Sigmoid colon (tissue), 7 donors: Measurements from ENCODE around the gene CASZ1. TPM values are rescaled to one million over a fixed set of nuclear protein-coding genes. Genes with fewer than 3 reads are reported as not detected.

ENCODE experiments used
- DNase-seq: peaks from one replicate; pipeline ENCODE4 v3.0.0-alpha.2; 2019
- H3K27ac ChIP-seq, 4 donors: fragments of 200-600 bp; sonication (generic); one replicate each; pipeline ENCODE4 v1.5.1; 2016 to 2019; ENCODE audit warnings: mild to moderate bottlenecking in 1 of 4
- H3K27me3 ChIP-seq, 3 donors: fragments of 200-600 bp; sonication (generic); one replicate each; pipeline ENCODE4 v1.5.1; 2019; ENCODE audit warnings: mild to moderate bottlenecking in 1 of 3
- H3K36me3 ChIP-seq, 4 donors: fragments of 200-600 bp; sonication (generic); one replicate each; pipeline ENCODE4 v1.5.1; 2016 to 2019
- H3K4me1 ChIP-seq, 4 donors: fragments of 200-600 bp; sonication (generic); one replicate each; pipeline ENCODE4 v1.5.1; 2017 to 2019
- H3K4me3 ChIP-seq, 4 donors: fragments of 200-600 bp; sonication (generic); one replicate each; pipeline ENCODE4 v1.5.1; 2017 to 2019; ENCODE audit warnings: mild to moderate bottlenecking in 2 of 4, moderate library complexity in 1 of 4
- H3K9me3 ChIP-seq, 4 donors: fragments of 200-600 bp in 3 of 4; sonication (generic) in 3 of 4; one replicate each; pipeline versions ENCODE4 v1.5.1 to v1.6.1; 2013 to 2019
- EP300 ChIP-seq, 4 donors: sonication (generic); formaldehyde crosslinking; IDR thresholded peaks; one replicate each; pipeline ENCODE4 v1.6.1; 2017; ENCODE audit warnings: antibody characterized with exemption in 4 of 4
- POLR2A ChIP-seq, 2 donors: fragments of 450-650 bp; IDR thresholded peaks; one replicate each; pipeline ENCODE4 v1.6.1; 2016; ENCODE audit warnings: antibody characterized with exemption in 2 of 2, mild to moderate bottlenecking in 2 of 2, moderate library complexity in 2 of 2
- POLR2AphosphoS5 ChIP-seq, 4 donors: sonication (generic); formaldehyde crosslinking; IDR thresholded peaks; one replicate each; pipeline ENCODE4 v1.6.1; 2017; ENCODE audit warnings: antibody characterized with exemption in 4 of 4
- WGBS, 2 donors: extraction: QIAGEN DNeasy Blood & Tissue Kit; methylation state at CpG; one replicate each; pipeline ENCODE4 v1.1.7; 2013; 5-methylcytosine and 5-hydroxymethylcytosine counted together
- intact Hi-C: fragments of 100-400 bp; cut with DNase I; formaldehyde crosslinking; loops from one replicate; pipeline ENCODE4 v1.15.1; 2023
- polyA plus RNA-seq, 3 donors: library from polyadenylated mRNA; stranded (reverse); fragments of 200-250 nt; gene quantifications; one replicate each; pipeline ENCODE4 v1.2.3, GENCODE V29; 2013
- total RNA-seq, 4 donors: library from RNA; depleted of rRNA; stranded (reverse); fragments of >200 nt; gene quantifications; one replicate each; pipeline ENCODE4 v1.1.0, GENCODE V29; 2016
- TF ChIP-seq, protein P1 (sequence below), 4 experiments: fragments of 450-650 bp in 3 of 4; fragments of 200-600 bp in 1 of 4; IDR thresholded peaks; one replicate each; pipeline ENCODE4 v1.5.1; 2016 to 2019; ENCODE audit warnings: antibody characterized with exemption in 4 of 4, mild to moderate bottlenecking in 3 of 4, moderate library complexity in 2 of 4
- donor health status: healthy with polysubstance abuse.
- donor health status: Bipolar disorder and iron deficiency.
- donor health status: healthy.

Gene CASZ1
- total and polyA plus RNA-seq, 7 donors, result 4.2 to 47.9 (median 23.6) TPM

DNA sequence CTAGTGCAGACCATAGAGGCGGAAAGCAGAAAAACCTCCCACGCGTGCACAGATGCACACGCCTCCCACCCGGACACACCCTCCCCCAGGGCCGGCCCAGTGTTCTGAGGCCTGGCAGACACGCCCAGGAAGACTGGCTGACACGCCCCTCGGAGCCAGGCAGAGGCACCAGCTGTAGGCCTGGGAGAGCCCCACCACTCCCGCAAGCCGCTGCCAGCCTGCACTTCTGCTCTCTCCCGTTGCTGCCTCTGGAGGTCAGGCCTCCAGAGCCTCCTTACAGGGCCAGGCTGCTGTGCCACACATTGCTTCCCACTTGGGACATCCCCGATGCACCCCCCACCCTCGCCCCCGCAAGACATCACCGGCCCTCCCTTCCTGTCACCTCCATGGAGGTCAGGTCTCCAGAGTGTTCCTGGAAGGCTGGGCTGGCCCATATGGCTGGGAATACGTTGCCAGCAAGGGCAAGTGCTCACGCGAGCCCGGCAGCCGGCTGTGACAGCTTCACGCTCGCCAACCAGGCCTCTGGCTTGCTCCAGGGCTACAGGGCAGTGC is 40.4 kb downstream of the CASZ1 start:
- H3K4me3 ChIP-seq, result no peak overlapping the region
- H3K36me3 ChIP-seq, result peaks cover 0 to 13% (median 0%) of the 10 kb centered on the region in 4 donors
- H3K9me3 ChIP-seq, result no peaks in the 10 kb centered on the region
- peaks cover 0 to 54% (median 43%) of the 10 kb centered on the region in 4 donors for H3K4me1 ChIP-seq
- 5 to 29% methylated on average over 23 of the region's 23 CpGs for WGBS, 2 donors
- peak; percentile 83 for DNase-seq
- intact Hi-C loops, result no loop called here
- TF ChIP-seq, protein P1, sequence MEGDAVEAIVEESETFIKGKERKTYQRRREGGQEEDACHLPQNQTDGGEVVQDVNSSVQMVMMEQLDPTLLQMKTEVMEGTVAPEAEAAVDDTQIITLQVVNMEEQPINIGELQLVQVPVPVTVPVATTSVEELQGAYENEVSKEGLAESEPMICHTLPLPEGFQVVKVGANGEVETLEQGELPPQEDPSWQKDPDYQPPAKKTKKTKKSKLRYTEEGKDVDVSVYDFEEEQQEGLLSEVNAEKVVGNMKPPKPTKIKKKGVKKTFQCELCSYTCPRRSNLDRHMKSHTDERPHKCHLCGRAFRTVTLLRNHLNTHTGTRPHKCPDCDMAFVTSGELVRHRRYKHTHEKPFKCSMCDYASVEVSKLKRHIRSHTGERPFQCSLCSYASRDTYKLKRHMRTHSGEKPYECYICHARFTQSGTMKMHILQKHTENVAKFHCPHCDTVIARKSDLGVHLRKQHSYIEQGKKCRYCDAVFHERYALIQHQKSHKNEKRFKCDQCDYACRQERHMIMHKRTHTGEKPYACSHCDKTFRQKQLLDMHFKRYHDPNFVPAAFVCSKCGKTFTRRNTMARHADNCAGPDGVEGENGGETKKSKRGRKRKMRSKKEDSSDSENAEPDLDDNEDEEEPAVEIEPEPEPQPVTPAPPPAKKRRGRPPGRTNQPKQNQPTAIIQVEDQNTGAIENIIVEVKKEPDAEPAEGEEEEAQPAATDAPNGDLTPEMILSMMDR (IDR thresholded peaks at IDR 0.05), result no peak
- TF ChIP-seq POLR2A (IDR thresholded peaks at IDR 0.05) (peak in 1 of 2 donors; percentile 41), EP300 (IDR thresholded peaks at IDR 0.05) (no peak), POLR2AphosphoS5 (IDR thresholded peaks at IDR 0.05) (peak in 2 of 4 donors; percentile 28 to 45)
- H3K27me3 ChIP-seq, result no peaks in the 10 kb centered on the region
- peak overlapping the region in 3 of 4 donors; percentile 67 to 81 (median 69) for H3K27ac ChIP-seq

DNA sequence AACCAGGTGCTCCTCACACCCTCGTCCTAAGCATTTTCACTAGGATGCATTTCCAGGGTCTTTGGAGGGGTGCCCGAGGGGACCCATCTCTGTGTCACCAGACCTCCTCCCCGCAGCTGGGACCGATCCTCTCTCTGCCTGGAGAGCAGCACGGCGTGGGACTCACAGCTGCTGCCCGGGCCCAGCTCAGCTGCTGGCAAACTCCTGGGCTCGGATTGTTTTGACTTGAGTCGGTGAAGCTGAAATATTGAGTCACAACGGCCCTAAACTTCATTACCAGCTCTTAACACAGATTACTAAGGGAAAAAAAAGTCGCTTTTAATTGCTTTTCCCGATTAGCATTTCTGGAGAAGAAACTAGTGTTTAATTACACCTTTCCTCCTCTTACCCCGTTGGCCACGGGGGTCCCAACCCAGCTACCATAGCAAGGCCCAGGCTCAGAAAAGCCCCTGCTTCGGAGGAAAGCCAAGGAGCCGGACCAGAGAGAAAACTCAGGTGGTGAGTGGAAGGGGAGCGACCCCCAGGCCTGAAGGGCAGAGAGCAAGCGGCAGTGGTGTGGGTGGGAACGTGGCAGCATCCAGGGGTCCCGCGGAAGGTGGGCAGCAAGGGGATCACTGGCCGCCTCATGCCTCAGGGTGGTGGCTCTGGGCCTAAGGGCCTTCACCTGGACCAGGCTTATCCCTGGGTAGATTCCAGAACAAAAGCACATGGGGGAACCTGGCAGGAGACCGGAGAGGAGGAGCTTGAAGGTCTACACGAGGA is 41.7 kb downstream of the CASZ1 start:
- intact Hi-C loops, result no loop called here
- Histone ChIP-seq H3K27ac (peak overlapping the region in 3 of 4 donors; percentile 67 to 81 (median 69)), H3K9me3 (no peaks in the 10 kb centered on the region), H3K4me1 (peaks cover 0 to 49% (median 43%) of the 10 kb centered on the region in 4 donors), H3K36me3 (peaks cover 0 to 7% (median 0%) of the 10 kb centered on the region in 4 donors), H3K27me3 (no peaks in the 10 kb centered on the region), H3K4me3 (no peak overlapping the region)
- no peak for DNase-seq
- no peak for TF ChIP-seq POLR2A (IDR thresholded peaks at IDR 0.05)
- TF ChIP-seq EP300 (IDR thresholded peaks at IDR 0.05), result no peak
- no peak for TF ChIP-seq POLR2AphosphoS5 (IDR thresholded peaks at IDR 0.05)
- TF ChIP-seq, protein P1 (IDR thresholded peaks at IDR 0.05), result no peak
- 79 to 82% methylated on average over 24 of the region's 24 CpGs for WGBS, 2 donors

DNA sequence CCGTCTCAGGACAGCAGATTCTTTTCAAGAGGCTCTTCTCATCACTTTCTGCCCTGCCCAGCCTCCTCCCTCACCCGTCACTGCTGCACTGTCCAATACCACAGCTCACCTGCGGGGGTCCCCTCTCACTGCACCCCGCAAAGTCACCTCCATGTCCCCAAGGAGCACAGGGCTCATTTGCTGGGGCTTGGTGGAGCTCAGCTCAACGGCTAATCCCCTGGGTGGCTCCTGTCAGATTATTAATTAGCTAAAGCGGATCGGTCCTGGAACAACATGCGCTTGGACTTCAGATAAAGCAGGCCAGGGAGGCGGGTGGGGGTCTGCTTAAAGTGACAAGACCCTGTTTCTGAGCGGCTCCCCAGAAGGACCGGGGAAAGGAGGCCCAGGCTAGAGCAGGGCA is 43.1 kb downstream of the CASZ1 start:
- peaks cover 0 to 49% (median 43%) of the 10 kb centered on the region in 4 donors for H3K4me1 ChIP-seq
- no peaks in the 10 kb centered on the region for H3K27me3 ChIP-seq
- no peaks in the 10 kb centered on the region for H3K36me3 ChIP-seq
- WGBS, 2 donors, result 76 to 80% methylated on average over 11 of the region's 11 CpGs
- no peak overlapping the region for H3K27ac ChIP-seq
- H3K9me3 ChIP-seq, result no peaks in the 10 kb centered on the region
- TF ChIP-seq, protein P1 (IDR thresholded peaks at IDR 0.05), result no peak
- no peak for TF ChIP-seq POLR2AphosphoS5 (IDR thresholded peaks at IDR 0.05)
- no peak for TF ChIP-seq POLR2A (IDR thresholded peaks at IDR 0.05)
- TF ChIP-seq EP300 (IDR thresholded peaks at IDR 0.05), result no peak
- no peak for DNase-seq
- intact Hi-C loops, result no loop called here
- no peak overlapping the region for H3K4me3 ChIP-seq

DNA sequence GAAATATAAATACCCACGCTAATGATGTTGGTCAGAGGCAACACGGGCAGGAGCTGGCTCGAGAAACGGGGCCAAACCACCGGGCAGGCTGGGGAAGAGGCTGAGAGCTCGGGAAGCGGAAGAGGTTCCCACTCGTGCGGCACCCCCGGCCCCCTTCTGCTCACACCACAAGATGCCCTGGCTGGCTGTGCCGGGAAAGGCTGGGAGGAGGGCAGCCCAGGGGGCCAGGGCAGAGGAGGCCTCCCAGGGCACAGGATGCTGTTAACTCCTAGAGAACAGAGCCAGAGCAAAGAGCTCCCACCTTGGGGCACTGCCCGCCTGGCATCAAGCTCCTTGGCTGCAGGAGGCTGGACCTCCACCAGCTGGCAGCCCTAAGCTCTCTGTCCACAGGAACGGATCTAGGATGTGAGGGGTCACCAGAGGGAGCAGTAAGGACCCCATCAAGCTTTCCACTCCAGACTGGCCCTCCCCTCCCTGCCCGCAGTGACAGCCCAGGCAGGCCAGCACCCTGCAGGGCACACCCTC is 44.8 kb downstream of the CASZ1 start:
- peak overlapping the region in 1 of 4 donors; percentile 62 for H3K27ac ChIP-seq

More for the DNA sequence above, 44.8 kb downstream of the CASZ1 start:
- DNase-seq, result no peak
- H3K9me3 ChIP-seq, result no peaks in the 10 kb centered on the region
- H3K36me3 ChIP-seq, result no peaks in the 10 kb centered on the region
- no peak overlapping the region for H3K4me3 ChIP-seq
- no peaks in the 10 kb centered on the region for H3K27me3 ChIP-seq
- intact Hi-C loops, result no loop called here
- no peak for TF ChIP-seq POLR2A (IDR thresholded peaks at IDR 0.05)
- no peak for TF ChIP-seq POLR2AphosphoS5 (IDR thresholded peaks at IDR 0.05)
- TF ChIP-seq, protein P1 (IDR thresholded peaks at IDR 0.05), result no peak
- no peak for TF ChIP-seq EP300 (IDR thresholded peaks at IDR 0.05)
- H3K4me1 ChIP-seq, result peaks cover 0 to 39% (median 32%) of the 10 kb centered on the region in 4 donors
- WGBS, 2 donors, result 83 to 84% methylated on average over 14 of the region's 14 CpGs
